Uterus (tissue), 4 donors: ENCODE data around the gene RTN3. TPM values are rescaled to one million over a fixed set of nuclear protein-coding genes. Genes with fewer than 3 reads are reported as not detected.

Experiments used
- small RNA-seq: library from RNA; depleted of rRNA; stranded (forward); fragments of <200 nt; gene quantifications from one replicate; pipeline ENCODE3, GENCODE V24; 2016
- total RNA-seq, 4 donors: library from RNA; depleted of rRNA in 3 of 4; stranded (reverse); fragments of >200 nt in 3 of 4; gene quantifications; one replicate each; pipeline versions ENCODE4 v1.1.0 to v1.2.4, GENCODE V29; 2014 to 2023
- donor health status: DM: yes; HTN: yes; CAD: no.

RTN3 gene
- total RNA-seq, 4 donors from 2014 or later = 52.5 to 86.8 (median 63.9) TPM

Small RNAs within 50 kb of the gene (small RNA-seq; reads per million reads assigned to genes)
- gene AP000753.3 (not detected), gene RN7SL596P (not detected)

Other genes with a start within 250 kb of the RTN3 start
- 1 to 10 TPM in 2 of 4 donors, under 1 TPM in 1, not detected in 1; 0.29 to 4.2 (median 3.7) TPM for gene PLAAT5, start 190.3 kb upstream of the RTN3 start, total RNA-seq
- gene LGALS12, start 175.4 kb upstream of the RTN3 start, total RNA-seq = not detected
- 10 to 100 TPM in 3 of 4 donors, 1 to 10 TPM in 1; 3.6 to 30.3 (median 22.9) TPM for gene PLAAT4, start 144.7 kb upstream of the RTN3 start, total RNA-seq
- not detected for gene PLAAT2, start 118.1 kb upstream of the RTN3 start, total RNA-seq
- gene PLAAT3, start 67.1 kb upstream of the RTN3 start, total RNA-seq = 10 to 100 TPM; 10.0 to 32.3 (median 14.0) TPM
- 100 to 1,000 TPM in 1 of 4 donors, 10 to 100 TPM in 3; 49.4 to 158 (median 87.6) TPM for gene ATL3, start 10.1 kb upstream of the RTN3 start, total RNA-seq
- gene ZFTA, start 87.3 kb downstream of the RTN3 start, total RNA-seq = 10 to 100 TPM; 19.7 to 61.5 (median 48.4) TPM
- 10 to 100 TPM in 2 of 4 donors, 1 to 10 TPM in 2; 1.3 to 28.7 (median 10.6) TPM for gene SPINDOC, start 132.0 kb downstream of the RTN3 start, total RNA-seq
- 10 to 100 TPM in 3 of 4 donors, 1 to 10 TPM in 1; 6.9 to 36.5 (median 17.7) TPM for gene MARK2, start 157.6 kb downstream of the RTN3 start, total RNA-seq
- gene RCOR2, start 235.7 kb downstream of the RTN3 start, total RNA-seq = 10 to 100 TPM in 1 of 4 donors, 1 to 10 TPM in 1, not detected in 2; 5.8 to 11.8 TPM